ENCODE results near the gene FNBP1. TPM values are rescaled to one million over a fixed set of nuclear protein-coding genes. Genes with fewer than 3 reads are reported as not detected.

The FNBP1 gene
- polyA plus RNA-seq, 3 donors = 37.6 to 60.7 (median 51.4) TPM

GRCh38 chr9:129968690-129969485, 74.1 kb downstream of the FNBP1 start:
- H3K79me2 ChIP-seq (ENCODE audit: insufficient read depth, low read length) = peaks cover 85% of the 10 kb centered on the region
- peaks cover 25 to 65% of the 10 kb centered on the region in 2 donors for H3K36me3 ChIP-seq (replicated peaks in 1 of 2; ENCODE audit: control insufficient read depth in 1 of 2, insufficient read depth in 2 of 2, low read length in 2 of 2)
- H3K9ac ChIP-seq (ENCODE audit: insufficient read depth, low read length, poor library complexity, severe bottlenecking) = no peak overlapping the region
- intact Hi-C loops (cut with micrococcal nuclease) = loop anchor here in 1 of 2 donors (10.0 kb wide), 1 partner anchor 76 kb away; the partner anchor contains the start of gene FNBP1
- peaks cover 0 to 5% (median 0%) of the 10 kb centered on the region in 7 donors for H3K9me3 Mint-ChIP-seq
- no peaks in the 10 kb centered on the region for H3K27me3 Mint-ChIP-seq (ENCODE audit: low read depth in 3 of 3)
- peaks cover 41 to 69% of the 10 kb centered on the region in 2 donors for H3K36me3 Mint-ChIP-seq
- H3K4me1 ChIP-seq (ENCODE audit: control insufficient read depth in 1 of 2, insufficient read depth in 2 of 2, low read length in 2 of 2) = peaks cover 19 to 43% of the 10 kb centered on the region in 2 donors
- H3K4me2 ChIP-seq (replicated peaks; ENCODE audit: extremely low read depth, low read length, poor library complexity, severe bottlenecking) = no peak overlapping the region
- TF ChIP-seq CTCF (IDR thresholded peaks at IDR 0.05) = no peak
- H3K27me3 ChIP-seq (ENCODE audit: control insufficient read depth in 2 of 2, insufficient read depth in 2 of 2, low read length in 2 of 2) = no peaks in the 10 kb centered on the region
- peak overlapping the region in 6 of 7 donors; percentile 14 to 74 (median 42) for H3K27ac Mint-ChIP-seq
- no peaks in the 10 kb centered on the region for H3K9me3 ChIP-seq (replicated peaks in 1 of 2; ENCODE audit: control insufficient read depth in 1 of 2, insufficient read depth in 1 of 2, low read length in 2 of 2)
- peak in 2 of 3 donors; percentile 29 to 48 for DNase-seq
- no peak overlapping the region for H2AFZ ChIP-seq (ENCODE audit: insufficient read depth, low read depth, low read length, poor library complexity, severe bottlenecking)
- no CpG with 5 or more reads among the region's 4 CpGs for WGBS (ENCODE audit: insufficient coverage)
- peaks cover 40% of the 10 kb centered on the region for H3K4me1 Mint-ChIP-seq
- H3K27ac ChIP-seq (ENCODE audit: low read depth in 1 of 2, low read length in 2 of 2) = peak overlapping the region in 1 of 2 donors; percentile 56
- H3K4me3 ChIP-seq (replicated peaks in 1 of 3; ENCODE audit: low read depth in 2 of 3, low read length in 3 of 3) = no peak overlapping the region
- H4K20me1 ChIP-seq (ENCODE audit: insufficient read depth, low read length) = peaks cover 5% of the 10 kb centered on the region
- H3K4me3 Mint-ChIP-seq = no peak overlapping the region

GRCh38 chr9:129964901-129965734, 77.9 kb downstream of the FNBP1 start:
- Histone ChIP-seq H2AFZ (ENCODE audit: insufficient read depth, low read depth, low read length, poor library complexity, severe bottlenecking) (no peak overlapping the region), H3K4me3 (replicated peaks in 1 of 3; ENCODE audit: low read depth in 2 of 3, low read length in 3 of 3) (no peak overlapping the region), H3K36me3 (replicated peaks in 1 of 2; ENCODE audit: control insufficient read depth in 1 of 2, insufficient read depth in 2 of 2, low read length in 2 of 2) (peaks cover 5 to 38% of the 10 kb centered on the region in 2 donors), H3K9me3 (replicated peaks in 1 of 2; ENCODE audit: control insufficient read depth in 1 of 2, insufficient read depth in 1 of 2, low read length in 2 of 2) (no peaks in the 10 kb centered on the region), H3K4me2 (replicated peaks; ENCODE audit: extremely low read depth, low read length, poor library complexity, severe bottlenecking) (no peak overlapping the region), H3K4me1 (ENCODE audit: control insufficient read depth in 1 of 2, insufficient read depth in 2 of 2, low read length in 2 of 2) (peaks cover 51 to 78% of the 10 kb centered on the region in 2 donors), H3K27ac (ENCODE audit: low read depth in 1 of 2, low read length in 2 of 2) (peak overlapping the region; percentile 16 to 58), H3K27me3 (ENCODE audit: control insufficient read depth in 2 of 2, insufficient read depth in 2 of 2, low read length in 2 of 2) (no peaks in the 10 kb centered on the region), H3K9ac (ENCODE audit: insufficient read depth, low read length, poor library complexity, severe bottlenecking) (no peak overlapping the region), H4K20me1 (ENCODE audit: insufficient read depth, low read length) (no peaks in the 10 kb centered on the region), H3K79me2 (ENCODE audit: insufficient read depth, low read length) (peaks cover 93% of the 10 kb centered on the region)
- Mint-ChIP-seq H3K36me3 (peaks cover 31 to 49% of the 10 kb centered on the region in 2 donors), H3K27me3 (ENCODE audit: low read depth in 3 of 3) (no peaks in the 10 kb centered on the region), H3K9me3 (peaks cover 0 to 5% (median 0%) of the 10 kb centered on the region in 7 donors), H3K4me3 (no peak overlapping the region), H3K4me1 (peaks cover 70% of the 10 kb centered on the region), H3K27ac (peak overlapping the region; percentile 19 to 98 (median 71))
- DNase-seq = no peak
- TF ChIP-seq CTCF (IDR thresholded peaks at IDR 0.05) = no peak
- intact Hi-C loops (cut with micrococcal nuclease) = loop anchor here (5.0 to 10.0 kb wide), 2 partner anchors 32 to 80 kb away; partner anchors contain the start of gene FNBP1 (in 1 of the 2)
- WGBS (ENCODE audit: insufficient coverage) = 91% methylated on average over 9 of the region's 21 CpGs
